Activated CD8-positive, alpha-beta T cell treated with anti-CD3 and anti-CD28 coated beads for 36 hours (primary cell): ENCODE measurements around the gene EVC. TPM values are rescaled to one million over a fixed set of nuclear protein-coding genes. Genes with fewer than 3 reads are reported as not detected.
A peak's percentile ranks its signal among the peaks of the same experiment; 100 is the strongest.

ENCODE experiments used
- ATAC-seq: fragments of 200-7000 bp; cut with Tn5 transposase; one replicate; pipeline ENCODE4 v1.10.0; 2021; ENCODE audit warnings: mild to moderate bottlenecking, moderate library complexity
- CTCF ChIA-PET: fragments of 350-600 bp; sonication (Branson Sonifier 250); formaldehyde crosslinking; loops from one replicate; lab custom pipeline; 2021; ENCODE audit warnings: antibody characterized with exemption; lab: Charles Lee
- POLR2A ChIA-PET: fragments of 350-600 bp; sonication (Branson Sonifier 250); formaldehyde crosslinking; loops from one replicate; lab custom pipeline; 2021; ENCODE audit warnings: antibody characterized with exemption; lab: Charles Lee
- DNase-seq: peaks from one replicate; pipeline ENCODE4 v3.0.0-alpha.2; 2020
- H3K27ac Mint-ChIP-seq: one replicate; pipeline ENCODE4 v1.8.0; 2021; ENCODE audit warnings: mild to moderate bottlenecking, mixed read lengths
- H3K27me3 Mint-ChIP-seq: one replicate; pipeline ENCODE4 v1.8.0; 2021; ENCODE audit warnings: mixed read lengths
- H3K36me3 Mint-ChIP-seq: one replicate; pipeline ENCODE4 v1.8.0; 2021; ENCODE audit warnings: low read depth, mixed read lengths
- H3K4me1 Mint-ChIP-seq: one replicate; pipeline ENCODE4 v1.8.0; 2021; ENCODE audit warnings: low read depth, mixed read lengths
- H3K4me3 Mint-ChIP-seq: one replicate; pipeline ENCODE4 v1.8.0; 2021; ENCODE audit warnings: mild to moderate bottlenecking, moderate library complexity, mixed read lengths
- H3K9me3 Mint-ChIP-seq: one replicate; pipeline ENCODE4 v1.8.0; 2021; ENCODE audit warnings: mixed read lengths
- CTCF ChIP-seq: fragments of 200-600 bp; IDR thresholded peaks from one replicate; pipeline ENCODE4 v1.8.0; 2022; ENCODE audit warnings: antibody characterized with exemption, mild to moderate bottlenecking
- intact Hi-C: fragments of 100-400 bp; cut with micrococcal nuclease; formaldehyde crosslinking; loops from one replicate; pipeline ENCODE4 v1.10.0; 2022
- total RNA-seq, 2 experiments: library from RNA; stranded (reverse); gene quantifications; one replicate each; pipeline ENCODE4 v1.2.3, GENCODE V29; 2021

The EVC gene
- total RNA-seq, 2 experiments from 2014 or later, result 2.0 to 2.5 TPM

GRCh38 chr4:5757091-5757490 is 46.1 kb downstream of the EVC start:
- intact Hi-C loops, result no loop called here
- Mint-ChIP-seq H3K4me1 (peaks cover 5% of the 10 kb centered on the region), H3K27me3 (no peaks in the 10 kb centered on the region), H3K36me3 (no peaks in the 10 kb centered on the region), H3K27ac (no peak overlapping the region), H3K9me3 (no peaks in the 10 kb centered on the region), H3K4me3 (no peak overlapping the region)
- no peak for TF ChIP-seq CTCF
- DNase-seq (no peak), ATAC-seq (no peak)
- ChIA-PET CTCF (no interaction called here), POLR2A (no interaction called here)

- Mint-ChIP-seq H3K36me3 (no peaks in the 10 kb centered on the region), H3K9me3 (no peaks in the 10 kb centered on the region), H3K27me3 (no peaks in the 10 kb centered on the region), H3K27ac (no peak overlapping the region), H3K4me3 (no peak overlapping the region), H3K4me1 (peaks cover 5% of the 10 kb centered on the region)
- ATAC-seq (no peak), DNase-seq (no peak)
- ChIA-PET CTCF (no interaction called here), POLR2A (no interaction called here)
- intact Hi-C loops, result no loop called here
- no peak for TF ChIP-seq CTCF
Measured at GRCh38 chr4:5757536-5757935, 46.5 kb downstream of the EVC start.

GRCh38 chr4:5757954-5758353 is 47.0 kb downstream of the EVC start:
- ChIA-PET POLR2A (no interaction called here), CTCF (no interaction called here)
- intact Hi-C loops, result loop anchor here (1.0 kb wide), 1 partner anchor 12 kb away; no protein-coding TSS in a partner anchor
- ATAC-seq (no peak), DNase-seq (no peak)
- Mint-ChIP-seq H3K4me3 (no peak overlapping the region), H3K9me3 (no peaks in the 10 kb centered on the region), H3K4me1 (peaks cover 5% of the 10 kb centered on the region), H3K36me3 (no peaks in the 10 kb centered on the region), H3K27me3 (no peaks in the 10 kb centered on the region), H3K27ac (no peak overlapping the region)
- TF ChIP-seq CTCF, result no peak

GRCh38 chr4:5758741-5759140 is 47.7 kb downstream of the EVC start:
- Mint-ChIP-seq H3K27ac (no peak overlapping the region), H3K4me3 (no peak overlapping the region), H3K9me3 (no peaks in the 10 kb centered on the region), H3K4me1 (peaks cover 5% of the 10 kb centered on the region), H3K27me3 (no peaks in the 10 kb centered on the region), H3K36me3 (no peaks in the 10 kb centered on the region)
- ChIA-PET CTCF (no interaction called here), POLR2A (no interaction called here)
- ATAC-seq (peak; percentile 98), DNase-seq (peak; percentile 85)
- no peak for TF ChIP-seq CTCF
- intact Hi-C loops, result loop anchor here (1.0 kb wide), 1 partner anchor 12 kb away; no protein-coding TSS in a partner anchor

- intact Hi-C loops, result no loop called here
- Mint-ChIP-seq H3K27ac (no peak overlapping the region), H3K4me3 (no peak overlapping the region), H3K4me1 (peaks cover 5% of the 10 kb centered on the region), H3K36me3 (no peaks in the 10 kb centered on the region), H3K9me3 (no peaks in the 10 kb centered on the region), H3K27me3 (no peaks in the 10 kb centered on the region)
- CTCF ChIA-PET, result no interaction called here
- no peak for TF ChIP-seq CTCF
- POLR2A ChIA-PET, result no interaction called here
- DNase-seq (no peak), ATAC-seq (no peak)
Measured at GRCh38 chr4:5759236-5760075, 48.5 kb downstream of the EVC start.
